HFFc6 (cell line): Measurements from ENCODE around the gene ORAI1. TPM values are rescaled to one million over a fixed set of nuclear protein-coding genes. Genes with fewer than 3 reads are reported as not detected.

Experiments used
- DNase-seq: peaks from one replicate; pipeline ENCODE4 v3.0.0-alpha.2; 2018
- H3K27ac Mint-ChIP-seq: 2 replicates; pipeline ENCODE4 v1.8.0; 2020; ENCODE audit warnings: mild to moderate bottlenecking, mixed read lengths
- H3K27me3 Mint-ChIP-seq: 2 replicates; pipeline ENCODE4 v1.8.0; 2021; ENCODE audit warnings: mild to moderate bottlenecking, moderate library complexity, mixed read lengths; ENCODE audit not compliant: insufficient read depth
- H3K36me3 Mint-ChIP-seq: 2 replicates; pipeline ENCODE4 v1.8.0; 2021; ENCODE audit warnings: low read depth, mixed read lengths
- H3K4me1 Mint-ChIP-seq: 2 replicates; pipeline ENCODE4 v1.8.0; 2020; ENCODE audit warnings: low read depth, mixed read lengths
- H3K4me3 Mint-ChIP-seq: 2 replicates; pipeline ENCODE4 v1.8.0; 2020; ENCODE audit warnings: mild to moderate bottlenecking, moderate library complexity, mixed read lengths
- H3K9me3 Mint-ChIP-seq: 2 replicates; pipeline ENCODE4 v1.8.0; 2020; ENCODE audit warnings: mild to moderate bottlenecking, mixed read lengths
- CTCF ChIP-seq: fragments of 200-600 bp; sonication (generic); IDR thresholded peaks from 2 replicates; pipeline ENCODE4 v1.5.0; 2021; ENCODE audit warnings: antibody characterized with exemption, mild to moderate bottlenecking
- total RNA-seq, 6 experiments: library from RNA; stranded (reverse); fragmentation: NEBNext Ultra II Directional; extraction: Animal tissue kit (Norgen Biotek cat#: 25700); gene quantifications; 2 replicates in 1 of 6; 3 replicates in 5 of 6; pipeline ENCODE4 v1.2.3, GENCODE V29; 2021

The ORAI1 gene
- total RNA-seq, 6 experiments from 2014 or later, result 18.5 to 25.7 (median 22.0) TPM

- TF ChIP-seq CTCF, result peak; percentile 86
- Mint-ChIP-seq H3K4me3 (no peak overlapping the region), H3K27me3 (peaks cover 6% of the 10 kb centered on the region), H3K36me3 (no peaks in the 10 kb centered on the region), H3K4me1 (peaks cover 16% of the 10 kb centered on the region), H3K27ac (no peak overlapping the region), H3K9me3 (no peaks in the 10 kb centered on the region)
- DNase-seq, result no peak
Measured at GRCh38 chr12:121668750-121669520, 42.6 kb downstream of the ORAI1 start.

GRCh38 chr12:121669521-121669900 lies 43.2 kb downstream of the ORAI1 start, which contains the start of gene MORN3:
Gene MORN3 (minus strand): TSS chr12:121669654. CDS start chr12:121669483, 171 bp downstream.
- Mint-ChIP-seq H3K36me3 (no peaks in the 10 kb centered on the region), H3K9me3 (no peaks in the 10 kb centered on the region), H3K4me3 (no peak within 1 kb of the TSS), H3K27ac (no peak within 1 kb of the TSS), H3K27me3 (peaks cover 6% of the 10 kb centered on the region), H3K4me1 (peaks cover 16% of the 10 kb centered on the region)
- TF ChIP-seq CTCF, result no peak
- DNase-seq, result no peak

- no peak for DNase-seq
- H3K27me3 Mint-ChIP-seq, result peaks cover 2% of the 10 kb centered on the region; the same call in 1 of the 2 replicates
- H3K27ac Mint-ChIP-seq, result peak overlapping the region; percentile 74
- peaks cover 16% of the 10 kb centered on the region for H3K4me1 Mint-ChIP-seq
- H3K36me3 Mint-ChIP-seq, result no peaks in the 10 kb centered on the region
- no peaks in the 10 kb centered on the region for H3K9me3 Mint-ChIP-seq
- peak overlapping the region; percentile 90 for H3K4me3 Mint-ChIP-seq
- TF ChIP-seq CTCF, result no peak
Measured at GRCh38 chr12:121673013-121673511, 46.7 kb downstream of the ORAI1 start.

- no peak for TF ChIP-seq CTCF
- no peak for DNase-seq
- peaks cover 16% of the 10 kb centered on the region for H3K4me1 Mint-ChIP-seq
- H3K36me3 Mint-ChIP-seq, result no peaks in the 10 kb centered on the region
- no peaks in the 10 kb centered on the region for H3K9me3 Mint-ChIP-seq
- no peak overlapping the region for H3K27ac Mint-ChIP-seq
- no peak overlapping the region for H3K4me3 Mint-ChIP-seq
- H3K27me3 Mint-ChIP-seq, result peaks cover under 1% of the 10 kb centered on the region; the same call in 1 of the 2 replicates
Measured at GRCh38 chr12:121676190-121676589, 49.9 kb downstream of the ORAI1 start.

GRCh38 chr12:121678305-121678704 lies 52.0 kb downstream of the ORAI1 start:
- no peak overlapping the region for H3K27ac Mint-ChIP-seq
- no peak overlapping the region for H3K4me3 Mint-ChIP-seq
- no peaks in the 10 kb centered on the region for H3K27me3 Mint-ChIP-seq
- no peak for DNase-seq
- no peak for TF ChIP-seq CTCF
- no peaks in the 10 kb centered on the region for H3K9me3 Mint-ChIP-seq
- H3K4me1 Mint-ChIP-seq, result peaks cover 5% of the 10 kb centered on the region
- H3K36me3 Mint-ChIP-seq, result no peaks in the 10 kb centered on the region
